Amniotic stem cell (primary cell): Measurements from ENCODE around the gene KIAA1328.

Experiments used
- DNase-seq: peaks from one replicate; lab custom pipeline; 2025; lab: John Stamatoyannopoulos, UW

Gene KIAA1328

DNA sequence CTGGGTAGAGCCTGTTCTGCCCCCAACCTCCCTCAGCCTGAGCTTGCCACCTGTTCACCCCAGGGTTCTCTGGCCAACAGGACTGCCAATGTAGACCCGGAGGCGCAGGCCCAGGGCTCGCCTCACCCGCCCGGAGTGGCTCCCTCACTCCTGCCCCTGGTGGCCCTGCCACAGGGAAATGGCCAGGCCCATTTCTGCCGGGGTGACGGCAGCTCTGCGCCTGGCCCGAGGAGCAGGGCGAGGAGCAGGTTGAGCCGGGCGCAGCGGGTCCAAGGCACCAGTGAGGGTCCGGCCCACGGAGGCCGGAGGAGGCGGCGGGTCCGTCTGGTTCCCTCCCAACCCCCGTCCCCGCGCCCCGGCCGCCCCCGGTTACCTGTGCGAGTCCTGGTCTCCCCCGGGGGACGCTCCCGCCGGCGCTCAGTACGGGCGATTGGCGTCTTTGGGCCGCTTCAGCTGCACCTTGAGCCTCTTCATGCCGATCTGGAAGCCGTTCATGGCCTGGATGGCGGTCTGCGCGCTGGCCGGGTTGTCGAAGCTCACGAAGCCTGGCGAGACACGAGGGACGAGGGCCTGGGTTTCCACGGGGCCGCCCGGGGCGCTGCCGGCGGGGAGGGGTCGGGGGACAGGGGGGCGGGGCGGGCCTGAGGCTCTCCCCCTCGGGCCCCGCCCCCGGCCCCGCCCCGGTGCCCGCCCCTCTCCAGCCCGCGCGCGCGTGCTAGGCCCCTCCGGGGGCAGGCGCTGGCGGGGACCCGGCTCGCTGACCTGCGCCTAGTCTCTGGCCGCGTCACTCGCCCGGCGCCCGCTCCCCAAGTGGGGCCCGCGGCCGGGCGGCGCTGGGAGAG, 424.7 kb downstream of the KIAA1328 start:
- DNase-seq = no peak

DNA sequence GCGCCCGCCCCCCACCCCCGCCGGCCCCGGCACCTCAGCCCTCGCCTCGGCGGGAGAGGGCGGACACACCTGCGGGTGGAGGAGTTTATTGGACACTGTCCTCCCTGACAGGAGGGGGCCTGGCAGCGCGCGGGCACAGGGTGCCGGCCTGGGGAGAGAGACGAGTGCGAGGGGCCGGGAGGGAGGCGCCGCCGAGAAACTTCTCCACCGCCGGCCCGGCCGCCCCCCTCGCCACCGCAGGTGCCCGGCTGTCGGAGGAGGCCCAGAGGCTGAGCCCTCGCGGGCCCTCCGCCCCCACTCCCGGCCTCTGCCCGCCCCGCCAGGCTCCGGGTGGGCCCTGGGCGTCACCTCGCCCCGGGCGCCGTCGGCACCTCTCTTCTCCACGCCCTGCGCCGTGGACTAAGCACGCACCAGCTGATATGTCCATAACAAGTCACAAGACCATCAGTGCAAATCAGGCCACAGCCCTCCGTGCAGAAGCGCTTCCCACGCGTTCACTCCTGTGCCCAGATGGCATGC, 425.4 kb downstream of the KIAA1328 start:
- DNase-seq = no peak

DNA sequence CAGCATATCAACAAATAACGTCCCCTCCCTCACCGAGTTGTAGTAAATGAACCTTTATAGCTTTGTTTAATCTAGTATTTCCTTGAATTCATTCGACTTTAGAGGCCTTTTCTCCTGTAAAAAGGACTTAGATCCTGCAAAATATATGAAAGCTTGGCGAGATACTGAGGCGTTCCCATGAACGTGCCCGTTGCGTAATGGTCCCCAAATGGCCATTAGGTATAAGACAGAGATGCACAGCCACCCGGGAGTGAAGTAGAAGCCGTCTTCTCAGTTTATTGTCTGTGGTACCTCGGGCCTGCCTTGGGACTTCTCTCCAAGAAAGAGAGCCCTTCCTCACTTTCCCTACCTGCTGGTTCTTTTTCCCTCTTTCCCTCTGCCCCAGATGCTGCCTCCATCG, 426.0 kb downstream of the KIAA1328 start:
- DNase-seq = no peak

DNA sequence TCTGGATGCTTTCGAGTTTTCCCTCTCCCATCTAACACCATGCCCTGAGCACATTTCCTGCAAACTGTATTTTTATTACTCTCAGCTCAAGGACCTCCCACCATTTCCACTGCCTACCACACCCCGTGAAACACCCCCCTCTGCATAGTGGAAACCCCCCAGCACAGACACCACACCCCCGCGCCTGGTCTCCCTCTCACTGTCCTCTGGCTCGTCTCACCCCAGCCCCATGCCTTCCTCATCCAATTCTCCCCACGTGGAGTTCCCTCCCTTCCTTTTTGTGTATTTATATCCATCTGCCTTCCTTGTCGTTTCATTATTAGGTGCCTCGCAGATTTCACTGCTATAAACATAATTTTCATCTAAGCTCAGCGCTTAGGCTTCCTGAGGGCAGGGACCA, 429.2 kb downstream of the KIAA1328 start:
- DNase-seq = no peak

DNA sequence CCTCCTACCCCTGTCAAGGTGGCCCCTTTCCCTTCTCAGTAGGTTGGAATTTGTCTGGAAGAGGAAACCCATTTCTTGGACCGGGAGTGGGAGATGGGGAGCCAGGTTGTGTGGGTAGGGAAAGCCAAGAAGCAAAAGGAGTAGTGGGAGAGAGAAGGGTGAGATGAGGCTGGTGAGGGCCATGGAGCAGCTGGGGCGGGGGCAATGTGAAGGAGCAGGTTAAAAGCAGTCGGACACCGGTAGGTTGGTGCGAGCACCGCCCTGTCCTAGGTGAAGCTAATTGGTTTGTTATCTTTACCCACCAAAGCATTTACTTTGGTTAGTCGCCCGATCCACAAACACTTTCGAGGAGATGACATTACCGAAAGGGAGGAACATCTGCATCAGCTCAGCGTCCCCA, 429.9 kb downstream of the KIAA1328 start:
- no peak for DNase-seq

DNA sequence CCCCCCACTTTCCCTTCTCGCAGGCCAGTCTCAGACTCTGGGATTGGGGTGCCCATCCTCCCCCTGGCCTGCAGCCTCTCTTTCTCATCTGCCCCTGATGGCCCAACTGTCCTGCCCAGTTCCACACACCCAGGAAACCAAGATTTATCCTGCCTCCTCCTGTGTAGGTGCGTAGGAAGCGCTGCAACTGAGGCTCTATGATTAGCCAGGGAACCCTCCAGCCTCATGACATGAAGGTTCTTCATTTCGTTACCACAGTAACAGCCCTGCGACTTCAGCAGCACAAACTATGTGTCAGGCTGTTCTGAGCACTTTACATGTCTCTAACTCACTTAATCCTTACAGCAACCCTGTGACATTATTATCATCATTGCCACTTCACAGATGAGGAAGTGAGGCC, 430.8 kb downstream of the KIAA1328 start:
- no peak for DNase-seq

DNA sequence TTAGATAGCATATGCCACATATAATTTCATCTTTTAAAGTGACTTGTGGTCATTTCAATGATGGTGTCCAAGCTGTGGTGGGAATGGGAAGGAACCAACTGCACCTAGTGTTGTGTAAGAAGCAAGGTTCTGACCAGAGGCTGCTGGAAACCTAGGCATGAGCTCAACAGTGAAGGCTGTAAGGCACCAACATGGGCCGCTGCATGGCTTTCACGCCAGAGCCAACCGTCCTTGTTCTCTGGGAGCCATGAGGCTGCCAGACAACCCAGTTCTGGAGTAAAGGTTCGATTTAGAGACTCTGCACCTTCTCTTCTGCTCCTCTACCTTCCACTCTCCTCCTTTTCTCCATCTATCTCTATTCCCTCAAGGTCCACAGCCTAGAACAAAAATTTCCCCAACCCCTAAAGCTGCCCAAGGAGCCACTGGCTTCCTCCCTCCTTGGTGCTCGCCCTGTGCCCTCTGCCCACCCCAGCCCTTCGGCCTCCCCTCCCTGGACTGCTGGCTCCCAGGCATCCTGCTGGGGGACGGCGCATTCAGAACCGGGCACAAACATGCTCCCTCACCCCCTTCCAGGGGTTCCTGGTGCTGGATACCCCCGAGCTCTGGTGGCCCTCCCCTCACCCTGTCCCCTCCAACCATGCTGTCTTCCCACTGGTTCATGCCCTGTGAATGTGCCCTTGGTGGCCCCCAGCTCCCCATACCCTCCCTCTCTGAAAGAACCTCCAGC, 431.6 kb downstream of the KIAA1328 start:
- DNase-seq = no peak

DNA sequence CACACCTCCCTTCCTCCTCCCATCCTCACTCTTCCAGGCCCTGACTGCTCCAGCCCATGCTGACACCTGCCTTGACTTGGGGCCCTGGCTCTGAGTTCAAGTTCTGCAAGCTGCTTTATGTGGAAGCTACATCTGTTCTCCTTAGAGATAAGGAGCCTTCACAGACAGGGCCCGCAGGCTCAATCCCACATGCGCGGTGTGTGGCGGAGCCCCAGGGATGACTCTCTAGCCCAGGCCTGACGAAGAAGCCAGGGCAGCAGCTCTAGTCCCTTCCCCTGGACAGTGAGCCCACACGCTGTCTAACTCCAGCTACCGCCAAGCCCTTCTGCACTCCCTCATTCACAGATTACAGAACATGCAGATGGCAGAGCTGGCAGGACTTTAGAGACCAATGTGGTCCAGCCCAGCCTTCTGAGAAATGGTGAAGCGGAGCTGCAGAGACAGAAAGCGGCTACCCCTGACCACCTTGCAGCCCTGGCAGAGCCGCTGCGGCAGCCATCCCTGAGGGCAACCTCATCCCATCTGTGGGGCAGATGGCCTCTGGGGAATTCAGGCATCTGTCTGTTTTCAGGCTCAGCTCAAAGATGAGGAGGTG, 432.4 kb downstream of the KIAA1328 start:
- DNase-seq = no peak

DNA sequence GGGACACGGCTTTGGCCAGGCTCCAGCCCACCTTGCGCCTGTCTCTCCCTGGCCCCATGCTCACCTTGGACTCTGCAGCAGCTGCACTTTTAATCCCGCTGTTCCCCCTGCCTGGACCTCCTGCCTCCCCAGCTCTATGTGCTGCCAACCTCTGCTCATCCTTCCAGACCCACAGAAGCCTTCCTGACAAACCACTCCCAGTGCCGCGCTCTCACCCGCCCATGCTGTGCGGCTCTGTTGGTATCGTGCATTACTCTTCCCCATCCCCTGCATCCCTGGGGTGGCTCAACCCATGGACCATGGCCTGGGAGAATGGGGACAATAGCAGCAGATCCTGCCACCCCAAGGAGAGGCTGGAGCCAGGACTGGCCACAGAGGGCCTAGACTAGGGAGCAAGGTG, 433.1 kb downstream of the KIAA1328 start:
- no peak for DNase-seq

DNA sequence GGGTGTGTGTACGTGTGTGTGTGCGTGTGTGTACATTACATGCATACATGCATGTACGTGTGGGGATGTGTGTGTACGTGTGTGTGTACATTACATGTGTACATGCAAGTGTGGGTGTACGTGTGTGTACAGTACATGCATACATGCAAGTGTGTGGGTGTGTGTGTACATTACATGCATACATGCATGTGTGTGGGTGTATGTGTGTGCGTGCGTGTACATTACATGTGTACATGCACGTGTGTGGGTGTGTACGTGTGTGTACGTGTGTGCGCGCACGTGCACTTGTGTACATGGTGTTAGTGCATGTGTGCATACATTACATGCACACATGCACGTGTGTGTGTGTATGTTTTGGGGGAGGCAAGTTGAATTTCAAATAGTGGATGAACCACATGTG, 436.0 kb downstream of the KIAA1328 start:
- DNase-seq = no peak

DNA sequence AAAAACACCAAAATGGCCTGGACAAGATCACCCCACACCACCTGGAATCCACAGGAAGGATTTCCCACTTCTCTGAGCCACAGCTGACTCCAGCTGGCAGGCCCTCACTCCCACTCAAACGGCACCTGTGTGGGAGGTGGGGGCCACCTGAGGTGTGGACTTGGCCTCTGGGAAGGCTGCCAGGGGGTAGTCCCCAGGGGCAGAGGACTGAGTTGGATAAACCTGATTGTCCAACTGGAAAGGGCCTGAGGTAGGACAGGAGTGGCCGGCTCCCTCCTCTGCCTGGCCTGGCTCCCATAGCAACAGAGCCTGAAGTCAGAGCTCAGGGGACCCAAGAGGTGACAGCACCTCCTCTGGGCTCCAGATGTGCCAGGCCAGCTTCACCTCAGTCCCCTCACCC, 436.5 kb downstream of the KIAA1328 start:
- no peak for DNase-seq

DNA sequence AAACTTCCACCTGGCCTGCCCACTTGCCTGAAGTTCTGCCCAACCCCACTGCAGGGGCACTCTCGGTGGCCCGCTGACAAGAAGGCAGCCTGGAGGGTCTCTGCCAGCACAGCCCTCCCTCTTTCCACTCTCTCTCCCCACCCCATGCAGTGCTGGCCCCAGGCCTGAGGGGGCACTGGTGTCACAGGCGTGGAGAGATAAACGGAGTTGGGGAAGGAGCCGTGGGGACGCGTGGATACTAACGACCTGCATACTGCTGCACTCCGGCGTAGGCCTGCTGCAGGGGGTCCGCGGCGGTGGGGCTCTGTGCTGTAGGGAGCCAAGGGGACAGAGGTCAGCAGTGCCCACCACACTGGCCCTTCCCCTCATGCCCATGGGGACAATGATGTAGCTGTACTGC, 437.4 kb downstream of the KIAA1328 start:
- DNase-seq = no peak

DNA sequence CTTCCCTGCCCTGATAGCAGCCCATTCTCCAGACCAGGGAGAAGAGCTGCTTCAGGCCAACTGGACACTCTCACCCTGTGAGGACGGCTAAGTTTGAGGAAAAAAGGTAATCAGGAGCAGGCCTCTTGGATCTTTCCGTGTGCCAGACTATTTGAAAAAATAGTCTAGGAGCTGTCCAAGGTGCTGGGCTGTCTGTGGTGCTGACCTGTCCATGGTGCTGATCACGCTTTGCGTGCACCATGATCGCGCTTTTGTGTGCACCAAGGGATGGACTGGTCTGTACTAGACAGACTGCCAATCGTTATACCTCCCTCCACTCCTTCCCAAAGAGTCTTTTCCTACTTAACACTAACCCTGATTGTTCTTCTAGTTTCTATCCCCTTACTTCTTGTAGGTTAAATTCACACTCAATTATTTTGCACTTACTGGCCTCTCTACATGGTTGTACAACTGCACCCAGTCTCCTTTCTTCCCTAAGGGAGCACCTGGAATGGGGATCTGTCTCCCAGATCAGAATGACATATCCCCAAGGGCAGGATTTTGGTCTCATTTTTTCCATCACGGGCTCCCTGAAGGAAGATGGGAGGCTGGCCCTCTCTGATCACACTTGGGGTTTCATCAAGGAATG, 441.2 kb downstream of the KIAA1328 start:
- peak; percentile 8 for DNase-seq

DNA sequence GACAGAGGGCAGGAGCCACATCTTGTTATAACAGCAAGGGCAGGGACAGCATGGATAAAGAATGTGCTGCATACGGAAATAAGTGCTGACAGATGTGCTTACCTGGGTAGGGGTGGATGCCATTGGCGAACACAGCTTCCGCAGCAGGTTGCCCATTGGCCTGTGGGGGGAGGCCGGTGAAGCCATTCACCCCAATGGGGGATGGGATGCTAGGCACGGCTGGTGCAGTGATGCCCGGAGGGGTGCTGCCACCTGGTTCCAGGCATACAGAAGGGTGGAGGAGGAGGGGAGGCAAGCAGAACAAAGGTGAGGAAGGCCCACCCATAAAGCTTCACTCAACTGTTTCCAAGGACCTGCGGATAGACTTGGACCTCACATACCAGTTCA, 441.7 kb downstream of the KIAA1328 start:
- DNase-seq = no peak

DNA sequence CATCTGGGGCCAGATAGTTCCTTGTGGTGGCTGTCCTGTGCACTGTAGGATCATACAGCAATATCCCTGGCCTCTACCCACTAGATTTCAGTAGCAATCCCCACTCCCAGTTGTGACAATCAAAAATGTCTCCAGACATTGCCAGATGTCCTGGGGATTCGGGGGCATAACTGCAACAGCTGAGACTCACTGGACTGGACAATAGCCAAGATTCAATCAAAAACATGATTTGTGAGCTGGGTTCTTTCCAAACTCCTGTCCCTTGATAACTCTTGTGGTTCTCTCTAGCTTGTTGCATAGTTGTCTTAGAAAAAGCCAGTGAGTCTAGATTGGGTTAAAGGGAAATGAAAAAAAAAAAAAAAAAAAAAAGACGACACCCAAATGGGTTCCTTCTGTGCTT, 443.3 kb downstream of the KIAA1328 start:
- DNase-seq = no peak

DNA sequence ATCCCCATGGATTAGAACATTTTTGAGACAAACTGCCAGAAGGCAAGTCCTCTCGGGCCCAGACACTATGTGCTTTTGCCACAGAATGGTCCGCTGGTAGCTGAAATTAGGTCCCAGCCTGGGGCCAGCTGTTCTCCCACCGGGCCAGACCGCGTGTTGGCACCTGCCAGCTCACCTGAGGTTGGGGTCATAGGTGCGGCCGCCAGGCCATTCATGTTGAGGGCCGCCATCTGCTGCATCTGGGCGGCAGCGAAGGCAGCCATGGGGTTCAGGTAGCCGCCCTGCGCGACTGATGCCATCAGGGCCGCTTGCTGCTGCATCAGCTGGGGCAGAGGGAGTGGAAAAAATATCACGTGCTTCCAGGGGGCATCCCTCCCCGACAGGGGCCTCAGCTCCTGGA, 443.9 kb downstream of the KIAA1328 start:
- no peak for DNase-seq

DNA sequence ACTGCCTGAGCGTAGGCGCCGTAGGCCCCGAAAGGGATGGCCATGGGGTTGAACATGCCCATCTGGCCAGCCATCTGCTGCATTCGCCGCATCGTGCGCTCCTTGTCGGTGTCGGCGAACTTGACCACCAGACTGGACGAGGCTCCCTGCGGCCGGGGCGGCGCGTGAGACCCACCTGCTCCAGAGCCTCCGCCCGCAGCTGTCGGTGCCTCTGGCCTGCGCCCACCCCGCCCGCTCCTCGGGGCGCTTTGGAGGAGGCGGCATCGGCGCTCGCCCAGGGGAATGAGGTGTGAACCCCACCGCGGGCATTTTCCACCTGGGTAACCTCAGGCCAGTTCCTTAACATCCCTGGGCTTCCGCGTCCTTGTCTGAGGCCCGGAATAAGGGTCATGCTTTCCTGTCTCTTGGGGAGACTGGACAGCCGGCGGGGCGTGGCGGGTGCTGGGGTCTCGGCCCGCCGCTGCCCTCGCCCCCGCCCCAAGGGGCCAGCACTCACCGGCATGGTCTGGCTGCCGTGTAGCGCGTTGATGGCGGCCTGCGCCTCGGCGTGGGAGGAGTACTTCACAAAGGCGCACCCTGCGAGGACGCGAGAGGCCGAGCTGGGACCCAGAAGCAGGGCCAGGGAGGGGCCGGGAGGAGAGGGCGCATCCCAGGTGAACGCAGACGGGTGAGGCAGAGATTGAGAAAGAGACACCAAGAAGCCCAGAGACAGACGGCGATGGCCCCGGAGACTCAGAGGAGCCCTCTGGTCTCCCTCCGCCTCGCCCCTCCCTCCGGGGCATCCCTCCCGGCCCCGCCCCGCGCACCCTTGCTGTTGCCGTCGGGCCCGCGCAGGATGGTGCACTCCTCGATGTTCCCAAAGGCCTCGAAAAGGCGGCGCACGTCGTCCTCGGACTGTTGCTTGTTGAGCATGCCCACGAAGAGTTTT, 445.6 kb downstream of the KIAA1328 start:
- DNase-seq = no peak

DNA sequence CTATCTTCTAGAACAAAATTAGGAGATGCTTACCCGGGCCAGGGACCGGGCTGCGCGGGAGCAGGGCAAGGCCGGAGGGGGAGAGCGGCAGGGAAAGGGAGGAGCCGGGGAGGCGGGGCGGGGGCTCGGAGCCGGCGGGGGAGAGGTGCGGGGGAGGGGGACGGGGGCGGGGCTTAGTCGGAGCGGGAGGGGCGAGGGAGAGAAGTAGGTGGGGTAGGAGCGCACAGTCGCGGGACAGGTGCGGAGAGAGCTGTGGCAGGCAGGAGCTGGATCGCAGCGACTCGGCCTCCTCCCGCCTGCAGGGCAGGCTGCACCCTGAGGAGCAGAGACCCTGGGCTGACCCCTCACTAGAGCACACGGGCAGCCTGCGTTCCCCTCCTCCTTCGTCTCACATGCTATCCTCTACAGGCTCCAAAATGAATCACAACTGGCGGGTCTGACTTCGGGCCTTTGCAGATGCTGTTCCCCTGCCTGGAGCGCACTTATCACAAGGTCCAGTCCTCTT, 446.4 kb downstream of the KIAA1328 start:
- no peak for DNase-seq

DNA sequence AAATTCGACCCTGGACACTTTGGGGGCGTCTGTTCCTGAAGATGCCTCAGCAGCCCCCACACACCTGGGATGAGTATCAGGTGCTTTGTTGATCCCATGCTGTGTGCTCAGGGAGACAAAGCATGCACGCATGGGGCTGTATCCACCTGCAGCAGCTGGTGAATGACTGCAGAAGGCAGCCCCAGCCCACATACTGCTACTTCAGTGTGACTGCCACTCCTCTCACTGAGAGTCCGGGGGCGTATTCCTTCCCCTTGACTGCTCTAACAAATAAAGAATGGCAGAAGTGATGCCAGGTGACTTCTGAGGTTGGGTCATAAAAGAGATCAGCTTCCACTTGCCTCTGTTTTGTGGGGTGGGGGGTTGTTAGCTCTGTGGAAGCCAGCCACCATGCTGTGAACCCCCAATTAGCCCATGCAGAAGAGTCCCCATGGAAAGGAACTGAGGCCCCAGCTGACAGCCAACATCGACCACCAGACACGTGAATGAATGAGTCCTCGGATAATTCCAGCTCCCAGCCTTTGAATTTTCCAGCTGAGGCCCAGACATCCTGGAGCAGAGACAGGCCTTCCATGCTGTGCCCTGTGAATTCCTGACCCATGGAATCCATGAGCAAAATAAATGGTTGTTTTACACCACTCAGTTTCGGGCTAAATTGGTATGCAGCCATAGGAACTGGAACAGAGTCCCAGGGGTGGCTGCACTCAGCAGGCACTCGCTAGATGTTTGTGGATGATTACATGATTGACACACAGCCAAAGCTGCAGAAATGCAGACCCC, 447.4 kb downstream of the KIAA1328 start:
- DNase-seq = no peak

DNA sequence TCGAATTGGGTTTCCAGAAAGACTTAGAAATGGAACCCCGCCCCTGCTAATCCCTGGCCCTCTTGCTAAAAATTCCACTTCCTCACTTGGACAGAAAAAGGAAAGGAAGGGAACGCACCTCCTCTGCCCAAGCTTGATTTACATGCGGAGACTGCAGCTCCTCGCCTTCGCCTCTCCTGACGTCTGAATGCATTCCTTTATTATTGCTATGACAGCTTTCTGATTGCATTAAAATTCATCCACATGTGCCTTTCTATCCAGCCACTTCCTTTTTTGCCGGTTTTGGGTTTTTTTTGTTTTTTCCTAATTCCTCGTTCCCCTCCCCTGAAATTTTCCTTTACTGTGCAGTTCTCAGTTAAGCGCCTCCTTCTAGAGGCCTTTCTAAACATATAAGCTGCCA, 448.9 kb downstream of the KIAA1328 start:
- DNase-seq = no peak
